Measurements from ENCODE around the gene RAP1B.

The RAP1B gene

GRCh38 chr12:68610370-68611093 is at the start of gene RAP1B:
Gene RAP1B, plus strand, starts transcription at chr12:68610899. Its CDS starts 37,826 bp downstream, at chr12:68648725.
- peak; percentile 21 for DNase-seq

- DNase-seq: no peak
These were observed 48.9 kb upstream of the RAP1B start for GRCh38 chr12:68561830-68562229.

- DNase-seq: no peak
These were observed 46.5 kb upstream of the RAP1B start for GRCh38 chr12:68564166-68564565.

- no peak for DNase-seq
These were observed 45.3 kb upstream of the RAP1B start for GRCh38 chr12:68565391-68565903.

- DNase-seq: no peak
These were observed 41.7 kb upstream of the RAP1B start for GRCh38 chr12:68568922-68569569.

- DNase-seq: no peak
These were observed 38.0 kb upstream of the RAP1B start for GRCh38 chr12:68572661-68573060.

GRCh38 chr12:68573406-68573805 is 37.3 kb upstream of the RAP1B start:
- DNase-seq: no peak

- no peak for DNase-seq
These were observed 32.8 kb upstream of the RAP1B start for GRCh38 chr12:68577949-68578348.

- no peak for DNase-seq
These were observed 31.9 kb upstream of the RAP1B start for GRCh38 chr12:68578765-68579164.

- DNase-seq: no peak
These were observed 31.4 kb upstream of the RAP1B start for GRCh38 chr12:68579254-68579653.

GRCh38 chr12:68580911-68581310 is 29.8 kb upstream of the RAP1B start:
- DNase-seq: no peak

- no peak for DNase-seq
These were observed 28.8 kb upstream of the RAP1B start for GRCh38 chr12:68581926-68582325.

- DNase-seq: no peak
These were observed 24.7 kb upstream of the RAP1B start for GRCh38 chr12:68585966-68586365.

- DNase-seq: peak; percentile 80
These were observed 23.2 kb upstream of the RAP1B start for GRCh38 chr12:68587448-68587873.

- no peak for DNase-seq
These were observed 21.5 kb upstream of the RAP1B start for GRCh38 chr12:68589194-68589593.

- no peak for DNase-seq
These were observed 18.8 kb upstream of the RAP1B start for GRCh38 chr12:68591734-68592418.

- DNase-seq: no peak
These were observed 15.5 kb upstream of the RAP1B start for GRCh38 chr12:68595241-68595640.

GRCh38 chr12:68601767-68602166 is 8.9 kb upstream of the RAP1B start:
- DNase-seq: no peak

GRCh38 chr12:68602720-68603119 is 8.0 kb upstream of the RAP1B start:
- DNase-seq: no peak

GRCh38 chr12:68608191-68608590 is 2.5 kb upstream of the RAP1B start:
- no peak for DNase-seq

GRCh38 chr12:68609998-68610369 is 715 bp upstream of the RAP1B start:
- DNase-seq: no peak

- no peak for DNase-seq
These were observed 551 bp downstream of the RAP1B start for GRCh38 chr12:68611094-68611805.

GRCh38 chr12:68611806-68612160 is 1.1 kb downstream of the RAP1B start:
- no peak for DNase-seq
